NCI-H460 (cell line): Measurements from ENCODE around the gene ATP5F1E. TPM values are rescaled to one million over a fixed set of nuclear protein-coding genes. Genes with fewer than 3 reads are reported as not detected.
A peak's percentile ranks its signal among the peaks of the same experiment; 100 is the strongest.
"Not testable (repeated sequence)": the region's sequence is repeated elsewhere in the genome, so short reads cannot be mapped to it uniquely, and the experiment has no call there.

Experiments used
- DNase-seq: peaks from one replicate; pipeline ENCODE4 v3.0.0-alpha.2; 2016; ENCODE audit warnings: low read depth; ENCODE audit errors: extremely low read depth
- total RNA-seq: library from RNA; depleted of rRNA; stranded (reverse); fragments of >200 nt; shearing (Covaris generic); gene quantifications from 2 replicates; pipeline ENCODE4 v1.2.3, GENCODE V29; 2014

ATP5F1E gene
- total RNA-seq, 1 experiment from 2014 or later: 92.3 TPM

DNA sequence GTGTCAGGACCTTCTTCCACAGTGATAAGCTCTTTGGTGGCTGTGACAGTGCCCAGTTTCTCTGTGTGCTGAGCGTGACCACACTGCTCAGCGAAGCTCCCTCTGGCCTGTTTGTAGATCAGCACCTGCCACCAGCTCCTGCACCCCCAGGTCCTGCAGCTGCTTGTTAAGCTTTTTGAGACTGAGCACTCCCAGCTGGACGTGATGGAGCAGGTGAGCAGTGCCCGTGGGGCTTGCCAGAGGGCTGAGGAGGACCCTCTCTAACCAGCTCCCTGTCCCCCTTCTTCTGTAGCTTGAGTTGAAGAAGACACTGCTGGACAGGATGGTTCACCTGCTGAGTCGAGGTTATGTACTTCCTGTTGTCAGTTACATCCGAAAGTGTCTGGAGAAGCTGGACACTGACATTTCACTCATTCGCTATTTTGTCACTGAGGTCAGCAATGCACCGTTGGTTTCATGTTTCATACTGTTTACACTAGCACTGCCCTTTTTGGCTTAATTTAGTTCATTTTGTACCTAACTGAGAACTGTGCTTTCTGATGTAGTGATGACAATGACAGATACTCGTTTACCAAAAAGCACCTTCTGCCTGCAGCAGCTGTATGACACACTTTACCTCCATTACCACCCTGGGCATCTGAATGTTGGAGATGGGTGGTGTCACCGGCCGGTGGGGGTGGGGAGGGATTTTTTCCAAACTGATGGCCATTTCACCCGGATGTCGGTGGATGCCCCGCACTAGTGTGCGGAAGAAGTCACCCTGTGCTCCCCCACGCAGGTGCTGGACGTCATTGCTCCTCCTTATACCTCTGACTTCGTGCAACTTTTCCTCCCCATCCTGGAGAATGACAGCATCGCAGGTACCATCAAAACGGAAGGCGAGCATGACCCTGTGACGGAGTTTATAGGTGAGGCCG is 38.5 kb downstream of the ATP5F1E start:
- no peak for DNase-seq

DNA sequence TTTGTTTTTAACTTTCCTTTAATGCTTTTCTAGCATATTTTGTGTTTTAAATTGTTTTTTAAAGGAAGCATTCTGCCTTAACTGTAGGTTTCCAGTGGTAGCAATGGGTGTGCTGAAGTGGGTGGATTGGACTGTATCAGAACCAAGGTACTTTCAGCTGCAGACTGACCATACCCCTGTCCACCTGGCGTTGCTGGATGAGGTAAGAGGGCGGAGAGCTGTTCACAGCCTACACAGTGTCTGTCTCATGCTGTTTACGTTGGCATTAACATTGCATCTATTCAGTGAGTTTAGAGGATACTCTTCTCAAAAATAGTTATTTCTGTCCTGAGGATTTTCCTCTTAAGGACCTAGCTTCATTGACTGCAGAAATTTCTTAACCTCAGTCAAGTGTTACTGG is 39.2 kb downstream of the ATP5F1E start:
- DNase-seq: no peak

DNA sequence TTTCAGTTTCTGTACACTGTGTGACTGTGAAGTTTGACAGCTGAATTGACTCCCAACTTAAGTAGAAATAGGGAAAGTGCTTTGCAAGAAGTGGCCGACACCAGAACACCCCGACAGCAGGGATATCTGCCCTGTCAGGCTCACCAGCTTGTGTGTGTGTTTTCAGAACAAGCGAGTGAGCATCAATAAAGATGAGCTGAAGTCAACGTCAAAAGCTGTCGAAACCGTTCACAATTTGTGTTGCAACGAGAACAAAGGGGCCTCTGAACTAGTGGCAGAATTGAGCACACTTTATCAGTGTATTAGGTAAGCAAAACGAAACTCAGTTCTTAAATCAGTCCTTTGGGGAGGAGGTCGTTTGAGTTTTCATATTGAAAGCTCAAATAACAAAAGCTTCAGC is 40.4 kb downstream of the ATP5F1E start:
- DNase-seq: no peak

DNA sequence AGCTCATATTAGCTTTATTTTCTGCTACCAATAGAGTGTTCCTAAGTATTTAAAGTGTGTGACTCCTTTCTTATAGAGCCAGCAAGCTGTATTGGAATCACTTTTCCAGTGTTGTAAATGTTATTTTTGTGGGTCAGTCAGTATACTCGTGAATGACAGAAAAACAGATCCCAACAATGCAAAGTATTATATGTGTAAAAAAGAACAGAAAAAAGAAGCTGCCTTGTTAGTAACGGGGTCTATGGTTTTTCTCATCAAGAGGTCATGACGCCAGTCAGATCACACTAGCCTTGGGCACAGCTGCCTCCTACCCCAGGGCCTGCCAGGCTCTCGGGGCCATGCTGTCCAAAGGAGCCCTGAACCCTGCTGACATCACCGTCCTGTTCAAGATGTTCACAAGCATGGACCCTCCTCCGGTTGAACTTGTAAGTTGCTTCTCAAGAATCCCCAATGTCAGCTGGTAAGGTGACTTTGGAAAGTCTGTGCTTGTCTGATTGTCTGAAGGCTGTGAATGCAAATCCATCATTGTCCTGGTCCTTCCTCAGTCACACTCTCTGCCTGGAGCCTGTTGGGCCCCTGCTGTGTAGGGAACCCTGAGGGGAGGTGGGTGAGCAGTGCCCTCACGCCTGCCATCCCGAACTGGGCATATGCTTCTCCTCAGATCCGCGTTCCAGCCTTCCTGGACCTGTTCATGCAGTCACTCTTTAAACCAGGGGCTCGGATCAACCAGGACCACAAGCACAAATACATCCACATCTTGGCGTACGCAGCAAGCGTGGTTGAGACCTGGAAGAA is 41.3 kb downstream of the ATP5F1E start:
- no peak for DNase-seq

DNA sequence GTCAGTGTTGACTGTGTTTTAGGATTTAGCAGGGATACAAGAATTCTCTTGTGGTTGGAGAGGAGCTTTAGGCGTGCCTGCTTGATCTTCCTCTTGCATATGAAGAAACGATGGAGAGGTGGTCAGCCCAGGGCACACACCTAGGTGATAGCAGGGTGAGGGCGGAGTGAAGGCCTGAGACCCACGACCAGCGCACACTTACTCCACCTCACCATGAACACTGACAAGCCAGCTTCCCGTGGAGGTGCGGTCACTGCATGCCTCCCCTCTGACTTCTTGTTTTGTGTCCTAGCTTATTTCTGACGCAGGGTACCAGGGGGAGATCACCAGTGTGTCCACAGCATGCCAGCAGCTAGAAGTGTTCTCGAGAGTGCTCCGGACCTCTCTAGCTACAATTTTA is 42.9 kb downstream of the ATP5F1E start:
- no peak for DNase-seq

DNA sequence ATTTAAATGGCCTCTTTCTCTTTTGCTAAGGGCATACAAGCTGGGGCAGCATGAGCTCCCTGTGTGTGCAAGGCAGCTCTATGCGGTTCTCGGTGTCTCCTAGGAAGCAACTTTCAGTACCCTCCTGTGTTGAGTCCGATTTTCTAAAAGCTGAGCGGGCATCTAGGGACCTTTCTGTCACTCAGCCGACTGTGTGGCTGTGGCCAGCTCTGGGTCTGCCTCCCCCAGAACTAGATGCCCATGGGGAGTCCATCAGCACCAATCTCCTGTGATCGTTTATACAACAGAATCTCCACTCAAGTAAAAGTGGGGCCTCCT is 43.6 kb downstream of the ATP5F1E start:
- no peak for DNase-seq

DNA sequence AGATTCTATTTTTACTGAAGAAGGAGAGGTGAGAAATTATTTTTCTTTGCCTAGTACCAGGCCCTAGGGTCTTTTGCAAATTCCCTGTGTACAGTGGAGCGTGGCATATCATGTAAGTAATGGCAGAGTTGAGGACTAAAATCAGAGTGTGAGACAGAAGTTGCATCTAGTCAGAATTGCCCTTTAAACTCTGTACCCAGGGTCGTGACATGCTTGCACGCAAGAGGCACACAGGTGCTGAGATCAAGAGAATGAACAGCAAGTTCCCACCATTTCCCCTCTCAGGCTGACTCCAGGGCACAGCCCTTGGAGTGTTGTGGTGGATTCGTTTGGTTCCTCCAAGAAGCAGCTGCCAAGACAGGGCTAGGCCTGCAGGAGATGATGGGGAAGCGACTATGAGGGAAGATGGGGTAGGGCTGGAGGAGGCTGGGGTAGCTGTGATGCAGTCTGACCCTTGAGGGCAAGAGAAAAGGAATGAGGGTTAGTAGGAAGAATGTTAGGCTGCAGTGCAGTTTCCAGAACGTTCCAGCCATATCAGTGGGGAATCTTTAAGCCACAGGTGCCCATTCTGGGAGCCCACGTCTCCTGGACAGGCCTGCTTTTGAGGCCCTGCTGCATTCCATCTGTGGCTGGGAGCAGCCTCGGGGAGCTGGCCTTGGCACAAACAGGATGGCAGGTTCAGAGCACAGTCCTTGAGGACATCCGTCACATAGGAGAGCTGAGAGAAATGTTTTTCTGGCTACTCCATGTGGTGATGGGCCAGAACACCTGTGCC is 44.2 kb downstream of the ATP5F1E start:
- no peak for DNase-seq

DNA sequence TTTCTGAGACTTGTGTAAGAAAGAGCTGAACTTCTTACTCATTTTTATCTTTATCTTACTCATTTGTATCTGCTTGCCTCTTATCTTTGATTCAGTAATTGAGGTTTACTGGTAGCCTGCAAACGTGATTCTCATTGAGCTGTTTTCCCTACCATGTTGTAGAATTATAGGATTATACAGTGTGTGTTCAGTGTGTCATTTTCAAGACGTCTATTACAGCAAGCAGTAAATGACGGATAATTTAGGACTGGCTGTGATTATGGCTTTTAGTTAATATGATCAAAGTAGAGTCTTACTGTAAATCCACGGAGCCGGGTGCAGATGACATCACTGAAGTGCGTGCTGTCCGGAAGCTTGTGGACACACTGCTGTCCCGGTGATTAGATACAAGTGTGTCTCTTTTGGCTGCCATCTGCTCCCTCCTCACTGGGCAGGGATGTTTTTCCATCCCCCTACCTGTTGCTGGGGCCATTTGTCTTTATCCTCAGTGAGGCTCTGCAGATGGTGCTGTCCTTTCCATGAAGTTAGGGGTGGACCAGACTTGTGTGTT is 45.1 kb downstream of the ATP5F1E start:
- DNase-seq: no peak

DNA sequence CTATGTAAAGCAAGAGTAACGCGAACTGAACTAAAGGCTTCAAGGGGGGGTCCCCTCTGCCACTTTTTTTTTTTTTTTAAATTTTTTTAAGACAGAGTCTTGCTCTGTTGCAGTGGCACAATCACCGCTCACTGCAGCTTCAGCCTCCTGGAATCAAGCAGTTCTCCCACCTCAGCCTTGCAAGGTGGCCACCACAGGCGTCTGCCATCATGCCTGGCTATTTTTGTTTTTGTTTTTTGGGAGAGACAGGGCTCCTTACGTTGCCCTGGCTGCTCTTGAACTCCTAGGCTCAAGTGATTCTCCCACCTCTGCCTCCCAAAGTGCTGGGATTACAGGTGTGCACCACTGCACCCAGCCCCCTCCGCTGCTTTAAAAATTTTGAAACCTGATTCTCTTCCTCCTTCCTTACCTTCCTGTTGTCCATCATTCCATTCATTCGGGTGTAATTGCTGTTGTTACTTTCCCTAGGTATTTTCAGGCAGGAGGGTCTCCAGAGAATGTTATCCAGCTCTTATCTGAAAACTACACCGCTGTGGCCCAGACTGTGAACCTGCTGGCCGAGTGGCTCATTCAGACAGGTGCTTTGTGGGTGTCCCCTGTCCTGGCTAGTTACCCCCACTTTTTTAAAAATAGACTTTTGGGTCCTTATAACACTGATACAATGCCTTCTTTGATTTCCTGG is 45.7 kb downstream of the ATP5F1E start:
- no peak for DNase-seq

DNA sequence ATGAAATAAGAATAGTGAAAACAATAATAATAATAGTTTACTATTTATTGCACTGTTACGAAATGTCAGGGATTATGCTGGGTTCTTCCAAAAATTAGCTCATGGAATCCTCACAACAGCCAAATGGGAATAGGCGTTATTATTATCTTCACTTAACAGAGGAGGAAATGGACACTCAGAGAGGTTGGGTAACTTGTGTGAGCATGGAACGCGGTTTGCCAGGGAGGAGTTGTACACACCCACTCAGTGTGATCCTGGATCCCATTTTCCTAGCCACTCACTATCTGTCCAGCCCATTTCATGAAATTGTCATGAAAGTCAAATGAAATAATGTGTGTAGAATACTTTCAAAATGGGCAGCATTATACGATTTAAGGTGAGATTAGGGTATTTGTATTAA is 46.5 kb downstream of the ATP5F1E start:
- DNase-seq: no peak

DNA sequence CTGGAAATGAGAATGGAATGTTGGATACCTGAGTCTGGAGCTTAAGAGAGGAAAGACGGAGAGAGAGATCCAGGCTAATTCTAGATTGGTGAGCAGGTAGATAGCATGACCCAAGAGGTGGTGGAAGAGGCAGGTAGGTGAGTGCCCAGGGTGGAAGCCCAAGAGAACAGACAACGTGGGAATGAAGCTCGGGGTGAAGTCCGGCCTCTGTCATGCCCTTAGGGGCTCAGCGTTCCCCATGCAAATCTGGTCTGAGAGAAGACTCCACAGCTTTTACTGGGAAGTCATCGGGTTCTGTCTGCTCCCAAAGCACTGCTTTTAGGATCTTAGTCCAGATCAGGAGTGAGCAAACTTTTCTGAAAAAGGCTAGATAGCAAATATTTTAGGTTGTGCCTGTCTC is 47.4 kb downstream of the ATP5F1E start:
- no peak for DNase-seq

DNA sequence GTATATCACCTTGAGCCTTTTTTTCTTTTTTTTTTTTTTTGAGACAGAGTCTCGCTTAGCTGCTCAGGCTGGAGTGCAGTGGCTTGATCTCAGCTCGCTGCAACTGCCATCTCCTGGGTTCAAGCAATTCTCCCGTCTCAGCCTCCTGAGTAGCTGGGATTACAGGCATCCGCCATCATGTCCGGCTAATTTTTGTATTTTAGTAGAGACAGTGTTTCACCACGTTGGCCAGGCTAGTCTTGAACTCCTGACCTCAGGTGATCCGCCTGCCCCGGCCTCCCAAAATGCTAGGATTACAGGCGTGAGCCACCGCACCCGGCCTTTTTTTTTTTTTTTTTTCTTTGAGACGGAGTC is 49.0 kb downstream of the ATP5F1E start:
- not testable (repeated sequence) for DNase-seq

DNA sequence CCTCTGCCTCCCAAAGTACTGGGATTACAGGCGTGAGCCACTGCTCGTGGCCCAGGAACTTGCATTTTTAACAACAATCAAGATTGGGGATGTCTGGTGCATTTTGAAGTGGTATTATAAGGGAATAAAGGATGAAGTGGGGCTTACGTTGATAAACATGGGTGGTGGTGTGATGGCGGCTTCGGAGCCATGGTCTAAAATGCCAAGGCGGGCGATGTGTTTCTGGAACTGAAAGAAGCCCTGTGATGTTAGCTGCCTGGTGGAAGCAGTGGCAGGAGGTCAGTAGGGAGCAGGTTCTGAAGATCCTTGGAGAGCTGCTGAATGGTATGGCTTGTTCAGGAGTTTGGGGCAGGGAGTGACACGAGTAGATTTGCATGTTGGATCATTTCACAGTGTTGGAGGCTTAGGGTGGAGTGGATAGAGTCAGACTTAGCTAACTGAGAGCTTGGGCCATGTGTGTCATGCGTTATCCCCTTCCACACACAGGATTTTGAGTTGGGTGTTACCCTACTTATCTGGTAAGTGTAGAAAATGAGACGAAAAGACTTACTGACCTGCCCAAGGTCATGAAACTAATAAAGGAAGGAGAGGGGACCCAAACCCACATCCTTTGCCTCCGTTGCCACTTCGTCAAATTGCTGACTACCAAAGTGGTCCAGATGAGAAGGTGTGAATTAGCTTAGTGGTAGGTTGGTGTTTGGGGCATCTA is 49.6 kb downstream of the ATP5F1E start:
- DNase-seq: no peak

DNA sequence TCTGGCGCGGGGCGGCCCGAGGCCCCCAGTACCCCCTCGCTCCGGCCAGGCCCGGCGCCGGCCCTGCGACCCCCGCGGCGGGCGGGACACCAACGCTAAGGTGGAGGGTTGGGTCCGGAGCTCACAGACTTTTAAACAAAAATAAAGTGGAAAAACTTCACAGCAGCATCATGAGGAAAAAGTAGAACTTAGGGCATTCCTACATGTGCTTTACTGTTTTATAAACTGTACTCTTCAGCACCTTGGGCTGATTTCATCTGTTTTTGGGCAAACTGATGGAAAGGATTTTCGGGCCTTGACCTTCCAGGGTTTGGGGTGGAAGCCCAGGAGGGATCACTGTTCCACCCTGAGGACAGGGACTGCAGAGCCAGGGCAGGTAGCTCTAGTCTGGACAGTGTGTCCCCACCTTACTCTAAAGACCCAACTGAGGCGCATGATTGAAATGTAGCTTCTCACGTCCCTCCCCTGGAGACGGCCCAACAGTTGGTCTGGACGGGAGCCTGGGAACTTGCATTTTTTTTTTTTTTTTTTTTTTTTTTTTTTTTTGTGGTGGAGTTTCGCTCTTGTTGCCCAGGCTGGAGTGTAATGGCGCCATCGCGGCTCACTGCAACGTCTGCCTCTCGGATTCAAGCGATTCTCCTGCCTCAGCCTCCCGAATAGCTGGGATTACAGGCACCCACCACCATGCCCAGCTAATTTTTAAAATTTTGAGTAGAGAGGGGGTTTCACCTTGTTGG is 50.3 kb downstream of the ATP5F1E start:
- DNase-seq: no peak

DNA sequence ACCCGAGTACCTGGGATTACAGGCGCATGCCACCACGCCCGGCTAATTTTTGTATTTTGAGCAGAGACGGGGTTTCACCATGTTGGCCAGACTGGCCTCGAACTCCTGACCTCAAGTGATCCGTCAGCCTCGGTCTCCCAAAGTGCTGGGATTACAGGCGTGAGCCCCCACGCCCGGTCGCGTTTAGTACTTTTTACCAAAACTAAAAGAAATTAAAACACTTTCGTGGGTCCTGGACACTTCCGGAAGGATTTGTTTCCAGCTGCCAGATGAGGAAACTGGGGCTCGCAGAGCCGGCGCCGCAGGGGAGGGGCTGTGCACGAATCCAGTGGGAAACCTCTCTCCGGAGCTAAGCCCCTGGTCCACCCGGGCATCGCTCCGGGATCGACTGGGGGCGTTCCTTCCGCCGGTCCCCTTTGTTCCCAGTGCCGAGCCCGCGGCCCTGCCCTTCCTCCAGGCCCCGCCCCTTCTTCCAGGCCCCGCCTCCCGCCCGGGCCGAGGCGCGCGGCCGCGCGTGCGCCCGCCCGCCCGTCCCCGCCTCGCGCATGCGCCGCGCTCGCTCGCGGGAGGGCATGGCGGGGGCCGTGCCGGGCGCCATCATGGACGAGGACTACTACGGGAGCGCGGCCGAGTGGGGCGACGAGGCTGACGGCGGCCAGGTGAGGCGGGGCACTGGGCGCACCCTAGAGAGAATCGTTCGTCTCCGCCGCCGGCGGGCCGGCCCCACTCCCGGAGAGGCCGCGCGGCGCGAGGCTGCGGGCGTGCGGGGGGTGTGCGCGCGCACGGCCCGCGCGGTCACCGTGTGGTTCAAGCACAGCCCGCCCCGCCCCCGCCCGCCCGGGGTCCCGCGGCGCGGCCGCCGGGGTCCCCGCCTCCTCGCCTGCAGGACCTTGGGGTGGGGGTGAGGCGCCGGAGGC is 51.2 kb downstream of the ATP5F1E start, which contains the start of gene NELFCD:
TSS of gene NELFCD (plus strand) at position 546 of the 917 bp plus-strand sequence. CDS start at position 600, 54 bp downstream.
- peak; percentile 81 for DNase-seq

DNA sequence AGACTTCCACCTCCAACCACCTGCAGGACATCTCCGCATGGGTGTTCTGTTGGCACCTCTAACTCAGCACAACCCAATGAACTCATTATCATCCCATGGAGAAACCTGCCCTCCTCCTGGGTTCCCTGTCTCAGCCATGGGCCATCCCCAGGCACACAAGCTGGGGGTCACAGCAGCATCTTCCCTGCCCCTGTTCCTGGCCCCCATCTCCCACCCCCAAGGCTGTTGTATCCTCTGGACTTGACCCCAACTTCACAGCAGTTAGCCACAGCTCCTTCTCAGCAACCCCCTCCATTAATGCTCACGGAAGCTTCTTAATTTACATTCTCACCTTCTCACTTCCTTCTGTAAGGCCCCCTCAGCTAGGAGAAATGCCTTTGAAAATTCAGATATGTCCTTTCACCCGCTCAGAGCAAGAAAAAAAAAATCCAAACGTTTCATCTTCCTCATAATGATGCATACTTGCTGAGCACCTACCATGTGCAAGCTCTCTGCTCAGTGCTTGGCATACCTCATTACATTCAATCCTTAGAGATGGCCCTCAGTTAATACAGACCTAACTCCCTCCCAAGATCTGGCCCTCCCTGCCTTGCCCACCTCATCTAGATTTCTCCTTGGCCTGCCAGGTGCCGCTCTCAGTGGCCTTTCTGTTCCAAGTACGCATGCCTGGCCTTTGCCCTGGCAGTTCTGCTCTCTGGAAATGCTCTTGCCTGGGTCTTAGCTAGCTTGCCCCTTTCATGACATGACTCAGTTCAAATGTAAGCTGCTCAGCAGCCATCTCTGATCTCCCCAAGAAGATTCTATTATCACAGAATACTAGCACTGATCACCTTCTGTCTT is 53.6 kb downstream of the ATP5F1E start:
- DNase-seq: no peak
